ENCODE measurements around the gene NRG3.
"Not testable (repeated sequence)": the region's sequence is repeated elsewhere in the genome, so short reads cannot be mapped to it uniquely, and the experiment has no call there.

The NRG3 gene

DNA sequence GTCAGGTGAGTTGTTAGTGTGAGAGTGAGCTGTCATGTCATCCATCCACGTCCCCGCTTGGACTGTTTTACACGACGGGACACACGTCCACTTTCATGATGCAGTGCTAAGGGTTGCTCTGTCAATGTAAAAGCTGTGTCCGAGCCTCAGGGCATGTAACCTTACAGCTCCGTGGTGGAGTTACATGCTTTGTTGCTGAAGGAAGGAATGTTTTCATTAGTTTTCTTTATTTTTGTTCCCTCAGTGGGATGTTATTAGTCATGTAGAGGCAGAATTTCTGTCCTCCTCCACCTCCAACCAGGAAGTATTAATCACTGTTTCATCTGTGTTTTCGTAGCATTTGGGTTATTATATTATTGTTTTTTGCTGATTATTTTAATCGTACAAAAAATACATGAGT lies 88.6 kb downstream of the NRG3 start:
- no peak for DNase-seq

DNA sequence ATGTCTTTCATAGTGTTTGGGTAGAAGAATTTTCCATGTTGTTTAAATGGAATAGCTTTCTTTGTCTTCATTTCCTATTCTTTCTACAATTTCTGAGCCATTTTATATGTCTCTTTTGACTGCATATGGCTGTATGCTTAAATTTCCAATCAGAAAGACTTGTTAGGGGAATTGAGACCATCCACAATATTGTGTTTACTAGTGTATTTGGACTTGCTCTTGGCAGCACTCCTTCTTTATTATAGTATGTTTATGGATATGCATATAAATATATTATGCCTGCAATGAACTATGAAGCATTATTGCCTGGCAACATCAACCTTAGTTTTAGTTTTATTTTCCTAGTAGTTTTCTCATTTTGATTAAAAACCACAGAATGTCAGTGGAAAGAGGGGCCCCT lies 92.7 kb downstream of the NRG3 start:
- DNase-seq: no peak

DNA sequence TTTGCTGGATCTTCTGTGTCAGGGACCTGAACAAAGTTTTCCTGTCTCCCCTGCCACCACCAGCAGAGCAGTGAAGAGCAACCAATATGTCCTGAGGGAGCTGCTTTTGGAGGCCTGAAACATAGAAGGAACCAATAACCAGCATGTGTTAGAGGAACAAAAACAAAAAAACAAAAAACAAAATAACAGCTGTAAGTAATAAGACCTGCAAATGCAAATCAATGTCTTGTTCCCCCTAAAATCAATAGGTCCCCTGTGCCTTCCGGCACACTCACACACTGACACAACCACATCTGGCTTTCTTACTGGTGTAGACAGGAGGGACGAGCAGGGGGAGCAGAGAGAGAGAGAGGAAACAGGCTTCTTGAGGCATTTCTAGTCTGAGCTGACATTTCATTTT lies 94.1 kb downstream of the NRG3 start:
- DNase-seq: no peak

DNA sequence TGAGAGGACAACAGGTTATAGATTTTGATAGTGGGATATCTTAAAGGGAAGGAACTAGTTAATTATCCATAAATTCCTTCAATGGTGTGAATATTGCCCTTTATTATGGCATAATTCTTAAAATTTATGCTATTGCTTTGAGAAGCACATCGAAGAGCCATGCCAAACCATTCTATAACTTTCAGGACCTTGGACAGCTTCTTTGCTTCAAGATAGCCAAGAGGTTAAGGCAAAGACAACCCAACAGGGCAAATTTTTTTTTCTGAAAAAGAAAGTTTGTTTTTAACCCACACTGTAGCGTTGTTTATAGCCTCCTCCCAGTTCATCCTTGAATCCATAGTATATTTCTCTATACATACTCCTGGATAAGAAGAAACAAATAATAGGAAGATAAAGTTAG lies 103.2 kb downstream of the NRG3 start:
- DNase-seq: no peak

DNA sequence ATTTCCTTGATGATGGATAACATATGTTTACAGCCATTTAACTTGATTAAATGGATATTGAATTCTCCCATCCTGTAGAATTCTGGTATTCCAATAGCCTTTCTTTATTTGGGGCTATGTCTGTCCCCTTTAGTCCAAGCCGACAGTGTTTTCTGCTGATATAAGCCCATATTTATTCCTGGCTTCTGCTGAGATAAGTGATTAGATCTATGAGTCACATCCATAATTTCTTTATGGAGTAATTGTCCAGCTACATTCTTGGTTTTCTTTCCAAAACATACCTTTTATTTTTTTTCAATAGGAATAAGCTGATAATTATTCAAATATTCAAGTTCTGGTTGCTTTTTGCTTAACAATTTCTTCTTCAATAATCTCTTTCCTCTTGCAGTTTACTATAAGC lies 106.7 kb downstream of the NRG3 start:
- DNase-seq: no peak

DNA sequence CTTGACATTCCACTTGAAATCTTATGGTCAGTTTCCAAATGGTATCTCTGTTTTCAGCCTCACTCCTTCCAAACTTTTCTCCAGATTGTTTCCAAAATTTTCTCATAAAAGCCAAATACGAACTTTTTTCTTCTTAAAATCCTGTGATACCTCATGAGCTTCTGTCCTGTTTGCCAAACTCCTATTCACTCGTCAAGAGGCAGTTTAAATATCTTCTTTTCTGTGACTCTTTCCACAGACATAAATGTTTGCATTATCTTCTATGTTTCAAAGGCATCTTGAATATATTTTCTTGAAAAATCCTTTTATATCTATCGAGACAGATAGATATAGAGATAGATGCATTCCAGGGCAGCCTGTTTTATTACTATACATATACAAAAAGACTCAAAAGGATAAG lies 109.4 kb downstream of the NRG3 start:
- no peak for DNase-seq

DNA sequence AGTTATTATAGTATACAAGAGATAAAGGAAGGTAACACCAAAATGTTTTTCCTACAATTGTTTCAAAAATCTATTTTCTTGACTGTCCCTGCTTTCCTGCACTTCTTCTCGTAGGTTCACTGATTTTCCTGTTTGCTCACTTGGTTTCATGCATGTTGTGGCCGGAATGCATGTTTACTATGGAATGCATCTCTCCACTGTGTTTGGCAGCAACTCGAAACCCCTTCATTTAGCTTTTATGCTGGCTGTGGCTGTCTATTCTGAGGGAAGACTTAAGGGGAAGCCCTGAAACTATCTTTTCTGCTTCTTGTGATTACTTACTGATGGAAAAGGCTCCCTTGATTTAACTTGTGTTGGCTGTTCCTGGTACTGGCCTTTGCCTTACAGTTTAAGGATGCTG lies 120.3 kb downstream of the NRG3 start:
- DNase-seq: no peak

DNA sequence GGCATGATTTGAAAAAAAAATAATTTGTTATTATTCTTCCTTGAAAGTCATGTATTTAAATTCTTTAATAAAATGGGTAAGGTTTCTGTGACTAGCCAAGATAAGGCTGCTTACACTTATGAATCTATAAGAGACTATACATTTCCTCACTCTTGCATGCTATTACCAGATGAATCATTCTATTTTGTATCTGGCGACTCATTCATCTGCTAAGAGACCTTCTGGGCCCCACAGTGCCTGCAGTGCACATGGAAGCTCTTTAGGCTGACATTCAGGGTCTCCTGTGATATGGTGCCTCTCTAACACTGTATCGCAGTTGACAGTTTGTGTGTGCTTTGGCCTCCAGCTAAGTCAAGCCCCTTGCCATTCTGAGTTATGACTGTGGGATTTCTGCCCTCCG lies 121.9 kb downstream of the NRG3 start:
- no peak for DNase-seq

DNA sequence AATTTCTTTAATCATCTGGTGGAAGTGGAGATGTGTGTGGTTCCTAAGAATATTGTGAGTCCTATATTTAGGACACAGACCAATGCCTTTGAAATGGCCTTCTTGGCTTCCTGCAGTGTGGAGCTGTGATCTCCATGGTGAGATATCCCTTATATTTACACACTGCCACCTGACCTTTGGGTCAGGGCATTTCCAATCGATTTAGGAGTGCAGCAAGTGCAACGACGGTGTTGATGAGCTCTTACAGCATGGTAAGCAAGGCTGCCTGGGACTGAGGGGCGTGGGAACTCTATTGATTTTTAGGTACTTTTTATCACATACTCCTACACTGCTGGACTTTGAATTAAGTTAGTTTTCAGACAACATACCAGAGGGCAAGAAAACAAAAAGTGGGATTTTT lies 146.0 kb downstream of the NRG3 start:
- no peak for DNase-seq

DNA sequence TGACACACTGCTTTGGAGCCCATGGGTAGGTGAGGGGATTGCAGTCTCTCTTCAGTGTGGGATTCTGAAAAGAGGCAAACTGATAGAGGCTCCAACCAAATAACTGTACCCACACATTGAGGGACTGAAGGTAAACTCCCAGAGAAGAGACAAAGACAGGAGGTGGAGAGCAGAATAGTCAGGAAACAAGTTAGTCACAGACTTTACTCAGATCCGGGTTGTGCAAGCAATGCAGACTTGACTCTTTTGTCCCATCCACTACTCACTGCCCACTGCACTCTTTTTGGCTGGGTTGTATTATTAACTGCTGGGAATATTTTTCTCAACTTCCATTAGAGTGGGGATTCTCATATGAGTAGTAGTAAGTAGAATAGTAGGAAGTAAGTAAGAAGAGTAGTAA lies 152.7 kb downstream of the NRG3 start:
- DNase-seq: no peak

DNA sequence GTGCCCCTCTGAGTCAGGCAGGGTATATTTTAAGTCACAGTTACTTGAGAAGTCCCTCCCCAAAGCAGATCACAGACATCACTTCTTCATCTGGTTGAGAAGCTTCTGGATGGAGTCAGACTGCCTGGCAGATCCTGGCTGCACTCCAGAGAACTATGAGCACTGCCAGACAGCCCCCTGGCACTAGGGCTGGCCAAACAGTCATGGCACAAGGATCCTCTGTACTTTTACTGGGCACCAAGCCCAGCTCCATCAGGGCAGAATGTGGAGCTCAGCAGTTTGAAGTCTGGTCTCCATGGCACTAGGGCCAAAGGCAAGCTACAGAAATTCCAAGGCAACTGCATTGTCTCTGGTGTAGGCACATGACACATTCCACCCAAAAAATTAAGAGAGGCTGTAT lies 162.1 kb downstream of the NRG3 start:
- DNase-seq: no peak

DNA sequence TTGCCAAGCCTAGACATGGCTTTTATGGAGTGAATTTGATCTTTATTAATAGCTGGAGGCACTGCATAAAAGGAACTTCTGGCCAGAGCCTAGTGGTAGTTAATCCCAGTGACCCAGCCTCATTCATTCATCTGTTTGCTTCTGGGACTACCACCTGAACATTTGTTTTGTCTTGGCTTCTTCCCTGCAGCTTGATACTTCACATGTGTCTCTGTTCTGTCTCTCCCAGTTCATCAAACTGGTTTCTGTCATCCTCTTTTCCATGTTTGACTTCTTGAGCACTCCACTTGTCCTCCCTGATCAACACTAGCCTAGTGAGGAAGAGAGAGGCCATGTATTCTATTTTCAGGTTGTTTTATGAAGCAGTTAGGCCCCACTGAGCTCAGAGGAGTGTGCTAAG lies 163.6 kb downstream of the NRG3 start:
- DNase-seq: no peak

DNA sequence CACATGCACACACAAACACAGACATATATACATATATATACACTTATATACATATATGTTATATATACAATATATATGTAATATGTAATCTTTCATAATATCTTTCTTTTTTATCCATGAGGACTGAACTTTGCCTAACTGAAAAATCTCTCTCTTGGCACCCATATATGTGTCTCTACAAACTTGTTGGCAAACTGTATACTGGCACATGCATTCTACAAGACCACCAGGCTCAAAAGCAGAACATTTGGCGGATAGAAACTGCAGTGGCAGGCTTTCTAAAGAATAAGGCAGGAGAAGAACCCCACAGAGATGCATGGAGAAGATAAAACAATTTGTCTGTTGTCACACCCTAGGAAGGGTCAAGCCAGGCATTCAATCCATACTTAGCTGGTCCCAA lies 165.3 kb downstream of the NRG3 start:
- DNase-seq: no peak

DNA sequence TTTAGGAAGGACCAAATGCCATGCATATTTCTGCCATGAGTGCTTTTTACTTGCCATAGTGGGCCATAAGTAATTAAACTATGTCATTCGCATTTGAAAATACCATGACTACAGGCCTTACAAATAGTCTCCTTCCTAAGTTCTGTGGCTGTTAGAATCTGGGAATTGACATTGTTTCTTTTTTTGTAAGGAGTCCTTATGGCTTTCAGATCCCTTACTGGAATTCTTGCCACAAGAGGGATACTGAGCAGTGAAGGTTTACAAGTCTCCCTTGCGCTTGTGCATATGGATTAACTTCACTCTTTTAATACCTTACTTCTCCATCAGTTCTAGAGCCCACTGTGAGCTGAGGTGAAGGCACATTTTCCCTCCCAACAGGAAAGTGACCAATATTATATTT lies 166.0 kb downstream of the NRG3 start:
- DNase-seq: no peak

DNA sequence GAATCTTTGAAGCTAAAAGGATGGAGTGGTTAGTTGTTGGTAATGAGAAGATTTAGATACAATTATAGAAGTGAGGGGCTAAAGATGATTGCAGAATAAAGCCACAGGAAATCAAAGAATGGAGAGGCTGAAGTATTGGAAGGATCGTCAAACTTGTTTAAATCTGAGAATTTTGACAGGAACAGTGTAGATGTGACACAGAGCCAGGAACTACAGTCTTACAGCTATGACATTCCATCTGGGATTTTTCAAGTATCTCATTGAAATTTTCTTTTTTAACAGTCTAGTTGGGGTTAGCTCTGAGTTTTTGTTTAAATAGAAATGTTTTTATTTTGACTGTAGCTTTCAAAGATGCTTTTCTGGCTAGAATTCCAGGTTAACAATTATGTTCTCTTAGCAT lies 181.4 kb downstream of the NRG3 start:
- no peak for DNase-seq

DNA sequence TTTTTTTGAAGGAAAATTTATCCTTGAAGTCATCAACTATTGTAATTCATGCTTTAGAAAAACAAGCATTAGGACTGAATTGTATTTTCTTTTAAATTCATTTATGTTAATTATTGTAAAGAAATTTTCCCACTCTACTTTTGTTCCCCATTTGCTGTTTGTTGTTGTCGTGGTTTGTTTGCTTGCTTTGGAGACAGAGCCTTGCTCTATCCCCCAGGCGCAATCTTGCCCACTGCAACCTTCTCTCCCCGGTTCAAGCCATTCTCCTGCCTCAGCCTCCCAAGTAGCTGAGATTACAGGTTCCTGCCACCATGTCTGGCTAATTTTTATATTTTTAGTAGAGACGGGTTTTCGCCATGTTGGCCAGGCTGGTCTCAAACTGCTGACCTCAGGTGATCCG lies 192.2 kb downstream of the NRG3 start:
- not testable (repeated sequence) for DNase-seq

DNA sequence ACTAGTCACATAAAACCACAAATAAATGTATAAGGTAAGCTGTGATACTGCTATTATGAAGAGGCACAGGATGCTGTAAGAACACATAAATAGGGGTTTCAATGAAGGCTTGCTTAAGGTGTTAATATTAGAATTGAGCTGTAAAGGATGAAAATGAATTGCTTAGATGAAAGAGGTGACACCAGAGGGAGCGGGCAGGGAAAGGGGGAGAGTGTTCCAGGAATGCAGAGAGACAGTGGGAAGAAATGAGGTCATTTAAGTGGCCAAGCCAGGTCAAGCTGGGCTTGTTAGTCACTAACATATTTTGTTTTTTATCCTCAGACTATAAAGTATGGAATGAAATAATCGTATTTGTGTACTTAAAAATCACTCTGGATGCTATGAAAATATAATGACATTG lies 193.5 kb downstream of the NRG3 start:
- DNase-seq: no peak

DNA sequence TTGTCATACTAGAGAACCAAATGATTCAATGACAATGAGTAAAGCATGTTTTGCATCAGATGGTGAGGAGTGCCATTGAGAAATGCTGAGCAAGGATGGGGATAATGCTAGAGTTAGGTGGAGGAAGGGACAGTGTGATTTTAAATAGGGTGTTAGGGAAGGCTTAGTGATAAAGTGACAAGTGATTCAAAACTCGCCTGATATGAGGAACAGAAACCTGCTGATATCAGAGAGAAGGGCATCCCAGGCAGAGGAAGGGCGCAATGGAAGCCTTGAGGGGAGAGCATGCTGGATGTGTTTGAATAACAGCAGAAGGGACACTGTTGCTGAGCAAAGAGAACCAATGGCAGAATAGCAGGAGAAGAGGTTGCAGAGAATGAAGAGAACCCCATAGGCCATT lies 196.2 kb downstream of the NRG3 start:
- no peak for DNase-seq

DNA sequence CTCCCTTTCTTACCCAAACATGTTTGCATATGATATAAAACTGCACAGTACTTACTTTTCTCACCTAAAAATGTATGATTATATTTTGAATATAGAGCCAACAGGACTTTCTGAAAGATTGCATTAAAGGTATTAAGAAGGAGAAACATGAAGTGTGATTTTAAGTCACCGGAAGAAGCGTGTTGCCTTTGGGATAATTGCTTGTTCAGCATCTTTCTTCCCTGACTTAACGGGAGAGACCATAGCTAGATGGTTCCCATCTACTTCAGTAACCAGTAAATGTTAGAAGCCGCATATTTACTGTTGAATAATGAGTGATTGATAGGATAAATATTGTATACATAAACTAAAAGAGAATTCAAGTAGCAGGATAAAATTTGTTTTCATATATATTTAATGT lies 197.1 kb downstream of the NRG3 start:
- no peak for DNase-seq

DNA sequence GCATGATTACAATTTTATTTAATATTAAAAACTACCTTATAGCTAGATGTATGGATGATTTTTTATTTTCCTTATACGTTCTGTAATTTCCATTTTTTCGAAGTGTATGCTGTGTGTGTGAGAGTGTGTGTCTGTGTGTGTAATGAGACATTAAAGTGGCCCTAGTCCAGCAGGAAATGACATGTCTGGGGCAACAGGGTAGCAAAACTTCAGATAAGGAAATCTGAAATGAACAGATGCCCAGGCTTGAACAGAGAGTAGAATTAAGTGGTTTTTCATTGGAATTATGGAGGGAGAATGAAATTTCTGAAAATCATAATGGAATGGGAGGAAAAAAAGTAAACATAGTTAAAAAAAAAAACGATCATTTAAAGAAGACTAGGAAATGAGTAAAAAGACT lies 200.6 kb downstream of the NRG3 start:
- no peak for DNase-seq

DNA sequence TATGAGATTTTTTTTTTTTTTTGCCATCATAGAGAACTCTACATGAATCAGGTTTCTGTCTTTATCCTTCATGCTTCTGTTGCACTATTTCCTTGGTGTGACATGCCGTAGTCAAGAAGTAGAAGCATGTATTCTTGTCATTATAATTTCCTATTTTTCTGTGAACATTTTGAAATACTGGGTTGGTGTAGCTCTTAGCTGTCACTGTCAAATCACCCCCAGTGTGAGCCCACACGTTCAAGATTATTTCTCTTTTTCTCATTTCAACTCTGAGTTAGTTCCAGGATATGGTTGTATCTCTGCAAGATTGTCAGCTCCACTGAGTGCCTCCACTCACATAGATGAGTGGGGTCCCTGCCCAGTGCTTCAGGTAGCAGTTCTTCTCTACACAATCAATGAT lies 209.5 kb downstream of the NRG3 start:
- no peak for DNase-seq

DNA sequence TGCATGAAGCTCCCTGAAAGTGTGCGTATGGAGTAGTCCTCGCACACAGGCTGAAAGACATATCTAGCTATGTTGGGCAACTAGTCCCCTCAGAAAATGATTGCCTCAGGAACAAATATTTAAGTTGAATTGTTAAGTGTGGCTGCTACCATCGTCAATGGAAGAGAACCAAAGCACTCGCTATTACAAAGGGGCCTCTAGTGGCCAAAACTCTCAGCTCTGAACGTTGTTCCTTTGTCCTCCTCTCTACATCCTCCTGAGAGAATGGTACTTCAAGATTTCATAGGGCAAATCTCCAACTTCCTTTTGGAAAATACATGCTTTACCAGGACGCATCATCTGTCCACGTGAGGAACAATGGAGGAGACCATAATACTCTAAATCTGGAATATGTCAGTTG lies 209.9 kb downstream of the NRG3 start:
- no peak for DNase-seq

DNA sequence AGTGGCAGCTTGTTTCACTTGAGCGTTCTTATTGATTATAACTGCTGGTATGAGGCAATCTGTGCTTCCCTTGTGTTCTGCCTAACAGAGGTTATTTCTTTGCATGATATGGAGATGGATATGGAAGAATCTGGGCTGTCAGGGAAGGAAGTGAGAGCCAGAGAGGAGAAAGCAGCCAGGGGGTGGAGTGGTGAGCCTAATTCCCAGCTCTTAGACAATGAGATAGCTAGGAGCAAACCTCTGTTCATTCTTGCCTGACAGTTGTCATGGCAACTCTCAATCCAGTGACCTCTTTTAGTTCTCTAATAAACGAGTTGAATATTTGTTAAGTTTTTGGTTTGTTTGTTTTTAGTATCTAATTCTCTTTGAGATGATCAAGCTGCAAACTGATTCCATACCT lies 214.3 kb downstream of the NRG3 start:
- no peak for DNase-seq

DNA sequence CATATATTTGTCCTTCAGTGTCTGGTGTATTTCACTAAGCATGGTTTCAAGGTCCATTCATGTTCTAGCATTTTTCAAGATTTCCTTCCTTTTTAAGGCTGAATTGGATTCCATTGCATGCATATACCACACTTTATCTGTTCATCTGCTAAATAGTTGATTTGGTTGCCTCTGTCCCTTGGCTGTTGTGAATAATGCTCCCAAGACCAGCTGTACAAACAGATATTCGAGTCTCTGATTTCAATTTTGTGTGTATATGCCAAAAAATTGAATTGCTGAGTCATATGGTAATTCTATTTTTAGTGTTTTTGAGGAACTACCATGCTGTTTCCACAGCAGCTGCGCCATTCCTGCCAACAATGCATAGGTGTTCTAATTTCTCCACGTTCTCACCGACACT lies 216.4 kb downstream of the NRG3 start:
- no peak for DNase-seq

DNA sequence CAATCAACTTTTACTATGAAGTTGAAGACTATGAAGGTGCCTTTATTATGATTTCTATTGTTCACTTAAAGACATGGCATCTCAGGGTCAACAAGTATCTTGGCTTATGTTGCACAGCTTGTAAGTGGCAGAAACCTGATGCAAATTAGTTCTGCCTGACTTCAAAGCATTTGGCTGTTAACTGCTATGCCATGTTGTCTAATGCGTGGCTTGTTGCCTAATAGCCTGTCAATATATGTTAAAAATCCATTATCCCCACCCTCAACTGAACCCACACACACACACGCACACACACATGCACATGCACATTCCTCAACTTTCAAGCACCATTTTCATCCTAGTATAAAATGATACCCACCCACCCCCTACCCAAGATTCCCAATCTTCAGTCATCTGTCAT lies 217.1 kb downstream of the NRG3 start:
- no peak for DNase-seq

DNA sequence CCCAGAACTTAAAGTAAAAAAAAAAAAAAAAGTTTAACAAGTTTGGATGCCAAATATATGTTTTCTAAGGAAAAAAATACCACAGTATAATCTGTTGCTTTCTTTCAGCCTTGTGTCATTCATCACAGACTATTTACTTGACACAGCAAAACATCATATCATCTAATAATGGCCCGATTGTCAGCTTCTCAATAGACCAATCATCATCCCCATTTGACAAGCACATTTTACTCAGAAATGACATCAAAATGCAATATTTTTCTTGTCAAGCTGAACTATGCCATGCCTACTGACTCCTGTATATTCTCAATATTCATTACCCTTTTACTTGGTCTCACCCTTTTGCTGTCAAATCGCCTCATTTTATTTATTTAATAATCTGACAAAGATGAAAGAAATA lies 249.7 kb downstream of the NRG3 start:
- DNase-seq: no peak

DNA sequence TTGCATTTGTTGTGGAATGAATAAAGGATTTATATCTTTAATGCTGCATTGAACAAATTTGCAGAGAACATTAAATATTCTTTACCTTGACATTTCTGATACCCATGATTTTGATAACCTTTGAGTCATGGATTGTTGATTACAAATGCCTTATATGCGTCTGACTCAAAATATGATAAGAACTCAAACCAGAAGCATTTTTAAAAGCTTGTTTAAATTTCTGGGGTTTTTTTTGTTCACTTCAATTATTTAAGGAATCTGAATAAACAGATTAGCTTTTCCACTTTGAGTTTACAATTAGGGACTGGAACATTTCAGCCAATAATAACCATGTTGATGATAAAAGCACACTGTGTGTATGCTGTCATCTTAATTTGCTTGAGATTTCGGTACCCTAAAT lies 253.5 kb downstream of the NRG3 start:
- no peak for DNase-seq
